Activated naive CD4-positive, alpha-beta T cell treated with anti-CD3 and anti-CD28 coated beads for 36 hours (primary cell): ENCODE measurements around the gene GTF2F2. TPM values are rescaled to one million over a fixed set of nuclear protein-coding genes. Genes with fewer than 3 reads are reported as not detected.
"Not testable (repeated sequence)": the region's sequence is repeated elsewhere in the genome, so short reads cannot be mapped to it uniquely, and the experiment has no call there.

ENCODE experiments used
- CTCF ChIA-PET: fragments of 350-600 bp; sonication (Branson Sonifier 250); formaldehyde crosslinking; loops from one replicate; lab custom pipeline; 2021; ENCODE audit warnings: antibody characterized with exemption; lab: Charles Lee
- DNase-seq: peaks from one replicate; pipeline ENCODE4 v3.0.0-alpha.2; 2020
- H3K27ac Mint-ChIP-seq: one replicate; pipeline ENCODE4 v1.8.0; 2021; ENCODE audit warnings: mild to moderate bottlenecking, mixed read lengths
- H3K27me3 Mint-ChIP-seq: one replicate; pipeline ENCODE4 v1.8.0; 2021; ENCODE audit warnings: low read depth, mixed read lengths
- H3K36me3 Mint-ChIP-seq: one replicate; pipeline ENCODE4 v1.8.0; 2021; ENCODE audit warnings: low read depth, mixed read lengths
- H3K4me1 Mint-ChIP-seq: one replicate; pipeline ENCODE4 v1.8.0; 2021; ENCODE audit warnings: low read depth, mixed read lengths
- H3K4me3 Mint-ChIP-seq: one replicate; pipeline ENCODE4 v1.8.0; 2021; ENCODE audit warnings: mild to moderate bottlenecking, moderate library complexity, mixed read lengths
- H3K9me3 Mint-ChIP-seq: one replicate; pipeline ENCODE4 v1.8.0; 2021; ENCODE audit warnings: mixed read lengths
- intact Hi-C: fragments of 100-400 bp; cut with micrococcal nuclease; formaldehyde crosslinking; loops from one replicate; pipeline ENCODE4 v1.15.1; 2023
- total RNA-seq, 2 experiments: library from RNA; stranded (reverse); gene quantifications; one replicate each; pipeline ENCODE4 v1.2.3, GENCODE V29; 2021

Gene GTF2F2
- total RNA-seq, 2 experiments from 2014 or later: 21.3 to 22.4 TPM

DNA sequence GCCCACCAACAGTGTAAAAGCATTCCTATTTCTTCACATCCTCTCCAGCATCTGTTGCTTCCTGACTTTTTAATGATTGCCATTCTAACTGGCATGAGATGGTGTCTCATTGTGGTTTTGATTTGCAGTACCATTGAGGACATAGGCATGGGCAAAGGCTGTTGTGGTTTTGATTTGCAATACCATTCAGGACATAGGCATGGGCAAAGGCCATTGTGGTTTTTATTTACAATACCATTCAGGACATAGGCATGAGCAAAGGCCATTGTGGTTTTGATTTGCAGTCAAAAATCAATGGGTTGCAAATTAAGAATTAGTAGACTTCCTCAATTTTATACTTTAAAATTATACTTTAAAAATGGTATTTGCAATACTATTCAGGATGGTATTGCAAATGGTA, 69.2 kb downstream of the GTF2F2 start:
- CTCF ChIA-PET, intact Hi-C loops: not testable (repeated sequence)

DNA sequence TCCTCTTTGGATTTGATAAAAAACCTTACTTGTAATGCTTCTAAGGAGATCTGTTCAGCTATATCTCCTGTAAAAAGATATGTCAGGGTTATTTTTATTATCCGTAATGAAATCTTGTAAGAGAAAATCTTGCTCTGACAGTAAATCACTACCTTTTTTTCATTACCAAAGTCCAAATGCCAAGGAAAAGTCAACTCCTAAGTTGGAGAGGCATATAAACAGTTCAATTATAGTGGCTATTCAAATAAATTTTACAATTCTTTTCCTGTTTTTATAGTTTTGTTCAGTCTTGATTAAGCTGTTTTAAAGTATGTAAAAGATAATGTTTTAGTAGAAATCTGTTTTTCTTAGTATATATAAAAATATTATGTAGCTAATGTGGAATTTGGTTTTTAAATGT, 71.6 kb downstream of the GTF2F2 start:
- Mint-ChIP-seq H3K27me3 (no peaks in the 10 kb centered on the region), H3K9me3 (peaks cover 2% of the 10 kb centered on the region), H3K27ac (no peak overlapping the region), H3K4me1 (peaks cover 8% of the 10 kb centered on the region), H3K36me3 (peaks cover 9% of the 10 kb centered on the region), H3K4me3 (no peak overlapping the region)
- no peak for DNase-seq
- CTCF ChIA-PET: interaction anchor here (1.0 kb wide), 1 partner anchor 145 kb away, joined by 3 read pairs; no protein-coding TSS in a partner anchor
- intact Hi-C loops: no loop called here

More for the DNA sequence above, 69.2 kb downstream of the GTF2F2 start:
- H3K9me3 Mint-ChIP-seq, H3K4me1 Mint-ChIP-seq, H3K4me3 Mint-ChIP-seq, H3K27me3 Mint-ChIP-seq, DNase-seq, H3K36me3 Mint-ChIP-seq, H3K27ac Mint-ChIP-seq: not testable (repeated sequence)

DNA sequence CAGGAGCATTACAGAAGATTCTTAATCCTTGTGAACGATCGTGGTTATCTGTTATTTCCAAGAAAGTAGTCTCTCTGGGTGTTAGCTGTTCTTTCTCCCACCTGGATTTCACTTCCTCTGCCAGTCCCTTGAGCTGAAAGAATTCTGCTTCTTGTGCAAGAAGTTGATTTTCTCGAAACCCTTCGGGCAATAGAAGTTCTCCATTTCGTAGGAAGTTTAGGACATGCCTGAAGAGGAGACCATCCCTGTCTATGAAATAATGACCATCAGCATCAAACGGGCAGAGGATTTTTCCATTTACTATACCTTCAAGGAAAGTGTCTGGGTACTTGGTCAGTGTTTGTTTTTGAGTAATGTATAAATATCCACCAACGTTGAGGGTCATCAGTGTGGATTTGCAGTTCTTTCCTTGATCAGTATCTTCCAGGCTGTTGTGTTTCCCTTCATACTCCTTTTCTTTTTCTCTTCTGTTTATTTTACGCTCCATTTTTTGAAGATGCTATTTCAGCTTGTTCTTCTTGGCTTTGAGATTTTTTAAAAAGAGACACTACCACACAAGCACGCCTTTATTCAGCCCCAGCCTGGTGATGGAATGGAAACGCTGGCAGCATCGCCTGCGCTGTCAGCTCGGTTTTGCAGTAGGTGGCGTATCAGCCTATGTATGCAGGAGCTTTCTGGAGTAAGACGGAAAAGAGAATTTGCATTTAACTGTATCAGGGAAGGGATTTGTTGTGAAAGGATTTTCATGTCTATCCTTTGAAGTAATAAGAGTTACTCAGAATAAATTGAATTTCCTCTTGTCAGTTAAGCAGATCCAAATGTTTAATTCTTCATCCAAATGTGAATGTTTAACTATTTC, 74.0 kb downstream of the GTF2F2 start:
- Mint-ChIP-seq H3K27ac (no peak overlapping the region), H3K9me3 (no peaks in the 10 kb centered on the region), H3K27me3 (no peaks in the 10 kb centered on the region), H3K4me1 (peaks cover 12% of the 10 kb centered on the region), H3K36me3 (peaks cover 4% of the 10 kb centered on the region), H3K4me3 (no peak overlapping the region)
- intact Hi-C loops: no loop called here
- no peak for DNase-seq
- CTCF ChIA-PET: interaction anchor here (0.7 kb wide), 1 partner anchor 22 kb away, joined by 3 read pairs; no protein-coding TSS in a partner anchor

DNA sequence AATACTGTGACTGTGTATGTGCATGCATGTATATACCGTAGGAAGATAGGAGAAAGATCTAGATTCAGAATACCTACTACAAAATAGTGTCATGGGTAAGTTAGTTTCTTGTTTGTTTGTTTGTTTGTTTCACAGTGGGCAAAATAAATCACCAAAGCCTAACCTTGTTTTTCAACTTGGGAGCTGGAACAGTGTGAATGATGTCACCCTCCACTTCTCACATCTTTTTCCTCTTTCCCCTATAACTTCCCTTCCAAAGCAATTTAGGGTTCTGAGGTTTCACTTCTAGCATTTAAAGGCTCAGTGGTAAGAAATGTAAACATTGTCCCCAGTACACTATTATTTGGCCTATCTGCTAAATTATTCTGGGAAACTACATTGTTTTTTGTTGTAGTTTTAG, 75.1 kb downstream of the GTF2F2 start:
- CTCF ChIA-PET: no interaction called here
- no peaks in the 10 kb centered on the region for H3K27me3 Mint-ChIP-seq

DNA sequence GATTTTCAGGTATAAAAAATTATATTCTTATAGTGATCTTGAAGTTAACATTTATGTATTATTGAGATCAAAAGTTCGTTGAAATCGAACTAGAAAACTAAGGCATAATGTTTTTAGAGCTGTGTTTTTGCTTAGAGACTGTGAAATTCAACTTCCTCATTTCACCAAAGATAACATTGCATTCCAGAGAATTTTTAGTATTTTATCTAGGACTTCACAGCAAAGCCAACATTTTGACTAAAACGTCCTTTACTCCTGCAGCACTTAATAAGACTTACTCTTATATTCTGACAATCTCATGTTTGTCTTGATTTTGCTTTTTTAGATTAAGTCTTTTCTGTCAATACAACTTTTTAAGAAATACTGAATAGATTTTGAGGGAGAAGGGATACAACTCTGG, 75.8 kb downstream of the GTF2F2 start:
- intact Hi-C loops: no loop called here
- Mint-ChIP-seq H3K4me3 (no peak overlapping the region), H3K36me3 (peaks cover 5% of the 10 kb centered on the region), H3K4me1 (peaks cover 12% of the 10 kb centered on the region), H3K27ac (no peak overlapping the region), H3K9me3 (no peaks in the 10 kb centered on the region), H3K27me3 (no peaks in the 10 kb centered on the region)
- CTCF ChIA-PET: no interaction called here
- no peak for DNase-seq

More for the DNA sequence above, 75.1 kb downstream of the GTF2F2 start:
- H3K4me1 Mint-ChIP-seq: peaks cover 12% of the 10 kb centered on the region
- H3K27ac Mint-ChIP-seq: no peak overlapping the region
- H3K36me3 Mint-ChIP-seq: peaks cover 4% of the 10 kb centered on the region
- no peak for DNase-seq
- no peaks in the 10 kb centered on the region for H3K9me3 Mint-ChIP-seq
- intact Hi-C loops: no loop called here
- no peak overlapping the region for H3K4me3 Mint-ChIP-seq

DNA sequence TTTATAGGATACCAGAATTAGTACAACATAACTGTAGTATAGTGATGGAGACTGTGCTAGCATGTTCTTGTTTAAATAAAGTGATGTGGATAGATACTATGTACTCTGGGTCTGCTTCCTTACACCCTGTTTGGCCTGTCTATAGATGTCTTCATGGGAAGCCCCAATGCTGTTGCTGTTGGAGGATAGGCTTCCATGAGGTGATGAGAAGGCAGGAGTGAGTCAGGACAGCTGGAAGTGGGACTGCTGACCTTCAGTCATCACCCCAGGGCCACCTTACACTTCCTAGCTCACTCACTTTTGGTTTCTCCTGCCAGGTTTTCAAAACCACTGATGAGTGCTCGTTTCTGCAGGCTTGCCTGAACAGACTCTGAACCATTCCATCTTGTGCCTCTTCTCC, 76.3 kb downstream of the GTF2F2 start:
- H3K4me1 Mint-ChIP-seq: peaks cover 12% of the 10 kb centered on the region
- DNase-seq: no peak
- intact Hi-C loops: no loop called here
- no peaks in the 10 kb centered on the region for H3K9me3 Mint-ChIP-seq
- CTCF ChIA-PET: no interaction called here
- H3K27ac Mint-ChIP-seq: no peak overlapping the region
- H3K27me3 Mint-ChIP-seq: no peaks in the 10 kb centered on the region
- peaks cover 8% of the 10 kb centered on the region for H3K36me3 Mint-ChIP-seq
- no peak overlapping the region for H3K4me3 Mint-ChIP-seq

DNA sequence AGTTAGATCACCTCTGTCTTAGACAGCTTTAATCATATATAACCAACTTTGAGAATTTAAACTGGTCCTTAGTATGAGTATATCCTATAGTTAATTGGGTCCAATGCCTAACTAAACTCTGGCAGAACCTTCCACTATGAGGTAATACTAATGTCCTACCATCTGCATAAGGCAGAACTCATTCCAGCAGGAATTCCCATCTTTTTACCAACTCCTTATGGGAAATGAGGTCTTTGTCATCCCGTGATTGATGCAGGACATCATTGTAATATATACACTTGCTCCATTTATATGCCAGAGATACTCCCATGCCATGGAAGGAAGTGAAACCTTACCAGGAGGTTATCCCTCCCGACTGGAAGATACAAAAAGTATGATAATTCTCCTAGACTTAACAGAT, 77.7 kb downstream of the GTF2F2 start:
- intact Hi-C loops: no loop called here
- DNase-seq: no peak

DNA sequence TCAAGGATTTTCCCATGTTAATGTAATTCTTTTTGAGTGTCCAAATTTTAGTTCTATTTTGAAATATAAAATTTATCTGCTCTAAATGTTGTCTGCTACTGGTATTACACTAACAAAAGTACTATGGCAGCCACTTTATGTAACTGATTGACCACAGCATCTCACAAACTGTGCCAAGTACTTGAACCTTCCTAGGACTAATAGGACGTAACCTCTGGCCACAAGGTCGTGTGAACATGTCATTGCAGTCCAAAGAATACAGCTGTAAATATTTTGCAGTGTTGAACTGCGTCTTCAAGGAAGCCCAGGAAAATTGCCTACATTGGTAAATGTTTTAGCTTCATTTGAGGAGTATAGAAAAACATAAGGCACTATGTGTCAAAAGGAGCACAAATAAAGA, 78.6 kb downstream of the GTF2F2 start:
- DNase-seq: no peak
- no peaks in the 10 kb centered on the region for H3K27me3 Mint-ChIP-seq
- peaks cover 16% of the 10 kb centered on the region for H3K36me3 Mint-ChIP-seq
- intact Hi-C loops: no loop called here
- H3K4me3 Mint-ChIP-seq: no peak overlapping the region
- H3K4me1 Mint-ChIP-seq: peaks cover 15% of the 10 kb centered on the region
- no peaks in the 10 kb centered on the region for H3K9me3 Mint-ChIP-seq
- CTCF ChIA-PET: no interaction called here
- no peak overlapping the region for H3K27ac Mint-ChIP-seq

More for the DNA sequence above, 77.7 kb downstream of the GTF2F2 start:
- no peaks in the 10 kb centered on the region for H3K9me3 Mint-ChIP-seq
- CTCF ChIA-PET: no interaction called here
- no peak overlapping the region for H3K4me3 Mint-ChIP-seq
- H3K27ac Mint-ChIP-seq: no peak overlapping the region
- H3K27me3 Mint-ChIP-seq: no peaks in the 10 kb centered on the region
- peaks cover 16% of the 10 kb centered on the region for H3K36me3 Mint-ChIP-seq
- H3K4me1 Mint-ChIP-seq: peaks cover 11% of the 10 kb centered on the region

DNA sequence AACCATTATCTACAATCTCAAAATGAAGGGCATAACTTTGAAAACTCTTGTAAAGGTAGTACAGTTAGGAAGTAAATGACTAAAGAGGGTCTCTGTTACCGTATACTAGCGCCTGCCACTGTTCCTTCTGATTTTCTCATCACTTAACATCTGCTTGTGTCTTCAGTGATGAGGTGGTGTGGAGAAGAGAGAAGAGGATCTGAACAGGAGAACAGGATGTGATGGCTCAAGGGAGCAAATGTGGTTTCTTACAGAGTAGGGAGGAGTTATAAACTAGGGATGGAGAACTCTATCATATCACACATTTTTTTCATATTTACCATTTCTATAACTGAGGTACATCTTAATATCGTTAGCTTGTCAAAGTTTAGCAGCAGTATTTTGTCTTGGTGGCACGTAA, 79.4 kb downstream of the GTF2F2 start:
- Mint-ChIP-seq H3K36me3 (peaks cover 16% of the 10 kb centered on the region), H3K27ac (no peak overlapping the region)

DNA sequence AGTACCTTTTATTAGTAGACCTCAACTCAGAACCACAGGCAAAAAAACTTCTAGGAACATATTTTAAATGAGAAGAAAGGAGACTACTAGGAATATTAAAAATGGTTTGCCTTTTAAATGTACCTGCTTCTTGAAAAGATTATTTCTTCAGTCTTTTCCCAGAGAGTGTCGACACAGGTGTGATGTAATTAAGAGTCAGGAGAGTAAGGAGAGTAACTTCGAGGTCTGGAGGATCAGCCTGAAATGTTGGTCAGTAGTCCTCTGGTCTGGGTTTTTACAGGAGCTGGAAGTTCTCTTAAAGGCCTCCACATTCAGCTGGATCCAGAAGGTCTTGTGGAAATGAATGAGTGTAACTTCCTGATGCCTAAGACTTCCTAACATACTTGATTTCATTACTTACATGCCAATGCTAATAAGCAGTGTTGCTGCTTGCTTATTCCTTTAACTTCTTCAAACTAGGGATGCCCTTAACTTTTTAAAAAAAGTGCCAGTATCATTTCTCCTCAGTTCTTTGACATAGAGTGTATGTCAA, 80.5 kb downstream of the GTF2F2 start, which contains the start of gene KCTD4:
Gene KCTD4 (minus strand): TSS at position 345 of the 532 bp plus-strand sequence. CDS start 6,478 bp downstream, outside the sequence.
- H3K27me3 Mint-ChIP-seq: no peaks in the 10 kb centered on the region
- no peaks in the 10 kb centered on the region for H3K9me3 Mint-ChIP-seq
- intact Hi-C loops: no loop called here
- H3K36me3 Mint-ChIP-seq: peaks cover 16% of the 10 kb centered on the region
- DNase-seq: no peak
- peaks cover 25% of the 10 kb centered on the region for H3K4me1 Mint-ChIP-seq
- CTCF ChIA-PET: no interaction called here
- H3K4me3 Mint-ChIP-seq: no peak within 1 kb of the TSS
- H3K27ac Mint-ChIP-seq: no peak within 1 kb of the TSS

More for the DNA sequence above, 79.4 kb downstream of the GTF2F2 start:
- Mint-ChIP-seq H3K27me3 (no peaks in the 10 kb centered on the region), H3K9me3 (no peaks in the 10 kb centered on the region), H3K4me3 (no peak overlapping the region), H3K4me1 (peaks cover 18% of the 10 kb centered on the region)
- no peak for DNase-seq
- CTCF ChIA-PET: no interaction called here
- intact Hi-C loops: no loop called here

DNA sequence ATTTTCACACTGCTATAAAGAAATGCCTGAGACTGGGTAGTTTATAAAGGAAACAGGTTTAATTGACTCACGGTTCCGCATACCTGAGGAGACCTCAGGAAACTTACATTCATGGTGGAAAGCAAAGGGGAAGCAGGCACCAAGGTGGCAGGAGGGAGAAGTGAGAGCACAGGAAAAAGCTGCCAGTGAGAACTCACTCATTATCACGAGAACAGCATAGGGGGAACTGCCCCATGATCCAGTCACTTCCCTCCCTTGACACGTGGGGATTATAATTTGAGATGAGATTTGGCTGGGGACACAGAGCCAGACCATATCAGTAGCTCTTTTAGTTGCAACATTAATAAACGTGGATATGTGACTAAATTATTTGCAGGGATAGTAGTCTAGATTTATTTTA, 84.8 kb downstream of the GTF2F2 start:
- DNase-seq: peak; percentile 8
- CTCF ChIA-PET: interaction anchor here (0.5 to 0.6 kb wide), 2 partner anchors 20 to 23 kb away, joined by 3 read pairs; no protein-coding TSS in a partner anchor
- Mint-ChIP-seq H3K4me3 (no peak overlapping the region), H3K27me3 (no peaks in the 10 kb centered on the region), H3K4me1 (peaks cover 31% of the 10 kb centered on the region), H3K27ac (no peak overlapping the region), H3K9me3 (no peaks in the 10 kb centered on the region), H3K36me3 (peaks cover 29% of the 10 kb centered on the region)
- intact Hi-C loops: loop anchor here (5.0 kb wide), 2 partner anchors 257 to 628 kb away; partner anchors contain the start of genes COG3 and TSC22D1

DNA sequence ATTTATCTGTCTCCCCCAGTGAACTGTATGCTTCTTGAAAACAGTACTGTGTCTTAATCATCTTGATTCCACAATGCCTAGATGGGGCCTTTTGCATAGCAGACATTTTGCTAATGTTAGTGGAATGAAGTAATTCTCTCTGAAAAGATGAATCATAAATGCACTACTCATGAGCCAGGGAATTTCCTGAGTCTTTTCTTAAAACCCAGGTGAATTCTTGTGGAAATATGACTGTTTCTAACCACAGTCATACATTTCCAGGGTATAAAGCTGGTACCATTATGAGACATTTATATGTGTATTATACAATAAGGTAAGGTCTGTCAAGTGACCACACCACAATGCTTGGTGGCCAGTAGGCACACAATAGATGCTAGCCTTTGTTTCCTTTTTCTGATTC, 86.0 kb downstream of the GTF2F2 start:
- Mint-ChIP-seq H3K36me3 (peaks cover 37% of the 10 kb centered on the region), H3K9me3 (no peaks in the 10 kb centered on the region), H3K27ac (peak overlapping the region; percentile 37), H3K4me1 (peaks cover 31% of the 10 kb centered on the region), H3K4me3 (no peak overlapping the region), H3K27me3 (no peaks in the 10 kb centered on the region)
- CTCF ChIA-PET: interaction anchor here (0.9 to 1.4 kb wide), 2 partner anchors 10 to 11 kb away, joined by 3 to 4 read pairs; no protein-coding TSS in a partner anchor
- intact Hi-C loops: loop anchor here (1.0 to 5.0 kb wide), 6 partner anchors 50 to 629 kb away; partner anchors contain the start of genes COG3, GTF2F2 and TSC22D1
- DNase-seq: peak; percentile 33
